ENCODE measurements around the gene CLDN7. TPM values are rescaled to one million over a fixed set of nuclear protein-coding genes. Genes with fewer than 3 reads are reported as not detected.

Gene CLDN7
- total RNA-seq, 1 experiment from 2014 or later = 177 TPM

GRCh38 chr17:7292194-7292593 is 29.9 kb upstream of the CLDN7 start:
- Histone ChIP-seq H3K23me2 (ENCODE audit: insufficient read length, low read depth, low read length, poor library complexity, severe bottlenecking) (peaks cover 4% of the 10 kb centered on the region), H3K9me3 (ENCODE audit: control insufficient read depth, low read depth, low read length) (no peaks in the 10 kb centered on the region), H2BK20ac (ENCODE audit: low read depth, low read length, poor library complexity, severe bottlenecking) (no peak overlapping the region), H2AFZ (ENCODE audit: low read length) (no peak overlapping the region), H3K23ac (ENCODE audit: insufficient read length, low read depth, low read length) (no peak overlapping the region), H3K4me1 (ENCODE audit: insufficient read depth, low read length) (peaks cover 4% of the 10 kb centered on the region; the same call in 1 of the 2 replicates), H3K4me2 (ENCODE audit: insufficient read depth, insufficient read length, low read length) (no peak overlapping the region), H3K4ac (ENCODE audit: low read depth, low read length) (no peak overlapping the region), H4K20me1 (ENCODE audit: control insufficient read depth, insufficient read depth, insufficient read length) (no peaks in the 10 kb centered on the region), H3K79me1 (ENCODE audit: insufficient read depth, low read depth, low read length, poor library complexity, severe bottlenecking) (no peaks in the 10 kb centered on the region), H2BK120ac (ENCODE audit: low read depth, low read length, poor library complexity, severe bottlenecking) (no peak overlapping the region), H2BK15ac (ENCODE audit: low read depth, low read length) (no peak overlapping the region), H4K5ac (ENCODE audit: insufficient read length, low read depth, low read length) (no peak overlapping the region), H2BK12ac (ENCODE audit: insufficient read length, low read depth, low read length) (no peak overlapping the region), H4K8ac (replicated peaks; ENCODE audit: insufficient read length, low read depth, low read length) (no peak overlapping the region), H3K9ac (ENCODE audit: extremely low read depth, insufficient read length, low read length) (no peak overlapping the region), H3K56ac (ENCODE audit: insufficient read length, low read depth, low read length) (no peak overlapping the region), H4K91ac (ENCODE audit: insufficient read length, low read depth, low read length) (no peak overlapping the region), H3K27me3 (ENCODE audit: insufficient read depth, low read length) (peaks cover 2% of the 10 kb centered on the region), H2AK5ac (ENCODE audit: insufficient read length, low read length) (no peak overlapping the region), H3K14ac (ENCODE audit: insufficient read depth, low read length) (no peak overlapping the region), H3K18ac (ENCODE audit: insufficient read length, low read depth, low read length) (no peak overlapping the region), H3K79me2 (ENCODE audit: insufficient read depth, low read length) (no peaks in the 10 kb centered on the region), H3K27ac (ENCODE audit: insufficient read length, low read depth, low read length) (no peak overlapping the region), H2BK5ac (ENCODE audit: insufficient read length, low read length) (no peak overlapping the region), H3T11ph (ENCODE audit: low read length) (no peak overlapping the region)
- H3K9me3 Mint-ChIP-seq = peaks cover 3% of the 10 kb centered on the region in 2 experiments; a peak in 3 of 5 replicates
- peaks cover 14 to 31% of the 10 kb centered on the region in 2 experiments for H3K4me1 Mint-ChIP-seq
- H3K4me3 Mint-ChIP-seq = no peak overlapping the region
- peaks cover 53% of the 10 kb centered on the region for H3K27me3 Mint-ChIP-seq (ENCODE audit: low read depth)
- no peak for TF ChIP-seq CTCF (conservative IDR thresholded peaks at IDR 0.05)
- no peak for DNase-seq
- no peak overlapping the region for H3K27ac Mint-ChIP-seq
- no CpG with 5 or more reads among the region's 2 CpGs for WGBS (ENCODE audit: extremely low coverage, insufficient read length, low lambda C conversion rate)
- H3K36me3 Mint-ChIP-seq (ENCODE audit: insufficient read depth in 1 of 3, low read depth in 3 of 3) = peaks cover 0 to 9% (median 3%) of the 10 kb centered on the region in 3 experiments; a peak in 4 of 7 replicates

Data from H9 (cell line).